ENCODE data around the gene ZG16B. TPM values are rescaled to one million over a fixed set of nuclear protein-coding genes. Genes with fewer than 3 reads are reported as not detected.

The ZG16B gene
- total and polyA plus RNA-seq, 2 donors (not counting 1 experiment from before 2014, with no cell fraction given) = not detected

DNA sequence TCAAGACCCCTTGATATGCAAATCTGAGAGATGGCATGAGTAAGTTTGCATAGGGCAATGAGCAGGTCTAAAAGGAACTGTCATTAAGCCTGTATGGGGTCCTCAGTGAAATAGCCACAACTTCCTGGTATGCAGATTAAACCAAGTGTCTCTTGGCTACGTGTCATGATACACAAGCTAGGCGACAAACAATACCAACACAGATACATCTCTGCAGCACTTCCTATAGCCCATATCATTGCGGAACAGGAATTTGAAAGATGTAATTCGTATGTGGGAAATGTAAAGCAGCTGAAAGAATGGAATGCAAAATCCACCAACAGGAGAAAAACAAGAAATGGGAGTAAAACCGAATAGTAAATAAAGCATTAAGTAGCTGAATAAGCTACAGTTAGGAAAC is 15.0 kb downstream of the ZG16B start:
- Histone ChIP-seq H3K36me3 (ENCODE audit: control insufficient read depth, insufficient read depth, low read length) (no peaks in the 10 kb centered on the region), H3K4me2 (ENCODE audit: extremely low read depth, insufficient read depth, low read length) (no peak overlapping the region), H3K27me3 (ENCODE audit: control insufficient read depth, insufficient read depth, low read length) (peaks cover 5% of the 10 kb centered on the region), H3K9ac (ENCODE audit: insufficient read depth, low read length) (no peak overlapping the region), H3K4me3 (replicated peaks in 1 of 4; ENCODE audit: control extremely low read depth in 1 of 4, insufficient read depth in 1 of 4, low read depth in 3 of 4, low read length in 4 of 4) (no peak overlapping the region), H3K9me3 (ENCODE audit: control insufficient read depth, insufficient read depth, low read depth, low read length) (no peaks in the 10 kb centered on the region), H3K79me2 (ENCODE audit: control insufficient read depth, insufficient read depth, low read length) (no peaks in the 10 kb centered on the region), H4K20me1 (ENCODE audit: control insufficient read depth, extremely low read depth, insufficient read depth, low read length) (no peaks in the 10 kb centered on the region), H3K27ac (ENCODE audit: insufficient read depth, low read length) (no peak overlapping the region), H3K4me1 (ENCODE audit: control insufficient read depth, extremely low read depth, insufficient read depth, low read length) (peaks cover 2% of the 10 kb centered on the region), H2AFZ (ENCODE audit: low read length) (no peak overlapping the region)
- no peak for TF ChIP-seq EZH2 (IDR thresholded peaks at IDR 0.05; ENCODE audit: low read length, missing control alignments)
- no peak for TF ChIP-seq CTCF (conservative IDR thresholded peaks at IDR 0.05 in 1 of 2, IDR thresholded peaks at IDR 0.05 in 1 of 2; ENCODE audit: low read depth in 1 of 2, low read length in 2 of 2)
- no peak for DNase-seq (ENCODE audit: low read depth in 2 of 2)

DNA sequence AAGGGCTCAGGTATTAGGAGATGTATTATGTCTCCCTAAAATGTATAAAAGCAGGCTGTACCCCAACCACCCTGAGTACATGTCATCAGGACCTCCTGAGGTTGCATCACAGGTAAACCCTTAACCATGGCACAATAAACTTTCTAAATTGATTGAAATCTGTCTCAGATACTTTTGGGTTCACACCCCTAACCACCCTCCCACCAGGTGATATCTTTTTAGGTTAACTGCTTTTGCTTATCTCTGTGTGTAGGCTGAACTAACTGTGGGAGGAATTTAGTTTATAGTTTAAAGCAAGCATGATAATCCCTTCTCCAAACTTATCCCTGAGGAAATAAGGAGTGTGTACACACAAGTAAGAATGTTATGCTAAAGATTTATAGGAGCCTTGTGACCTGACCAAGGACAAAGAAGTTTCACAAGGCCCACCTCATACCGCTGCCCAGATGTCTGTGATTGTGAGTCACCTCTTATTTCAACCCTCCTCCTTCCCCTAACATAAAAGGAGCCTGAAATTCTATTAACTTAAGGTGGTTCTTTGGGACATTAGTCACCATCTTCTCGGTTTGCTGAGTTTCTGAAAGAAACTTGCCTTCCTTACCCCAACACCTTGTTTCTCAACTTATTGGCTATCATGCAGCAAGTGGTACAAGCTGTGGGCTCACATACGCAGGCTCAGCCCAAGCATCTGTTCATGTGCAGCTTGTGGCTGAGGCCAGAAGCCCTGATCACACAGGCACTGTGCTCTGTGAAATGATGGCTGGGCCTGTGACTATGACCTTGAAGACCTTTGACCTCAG is 16.6 kb downstream of the ZG16B start:
- TF ChIP-seq EZH2 (IDR thresholded peaks at IDR 0.05; ENCODE audit: low read length, missing control alignments) (no peak), CTCF (conservative IDR thresholded peaks at IDR 0.05 in 1 of 2, IDR thresholded peaks at IDR 0.05 in 1 of 2; ENCODE audit: low read depth in 1 of 2, low read length in 2 of 2) (no peak)
- no peak overlapping the region for H3K4me3 ChIP-seq (replicated peaks in 1 of 4; ENCODE audit: control extremely low read depth in 1 of 4, insufficient read depth in 1 of 4, low read depth in 3 of 4, low read length in 4 of 4)
- peaks cover 5% of the 10 kb centered on the region for H3K27me3 ChIP-seq (ENCODE audit: control insufficient read depth, insufficient read depth, low read length)
- H3K9ac ChIP-seq (ENCODE audit: insufficient read depth, low read length) = no peak overlapping the region
- no peak overlapping the region for H3K4me2 ChIP-seq (ENCODE audit: extremely low read depth, insufficient read depth, low read length)
- no peaks in the 10 kb centered on the region for H3K9me3 ChIP-seq (ENCODE audit: control insufficient read depth, insufficient read depth, low read depth, low read length)
- no peaks in the 10 kb centered on the region for H3K79me2 ChIP-seq (ENCODE audit: control insufficient read depth, insufficient read depth, low read length)
- no peak overlapping the region for H2AFZ ChIP-seq (ENCODE audit: low read length)
- no peaks in the 10 kb centered on the region for H3K36me3 ChIP-seq (ENCODE audit: control insufficient read depth, insufficient read depth, low read length)
- H4K20me1 ChIP-seq (ENCODE audit: control insufficient read depth, extremely low read depth, insufficient read depth, low read length) = no peaks in the 10 kb centered on the region
- peak; percentile 10 to 85 for DNase-seq (ENCODE audit: low read depth in 2 of 2)
- peaks cover 2% of the 10 kb centered on the region for H3K4me1 ChIP-seq (ENCODE audit: control insufficient read depth, extremely low read depth, insufficient read depth, low read length)
- H3K27ac ChIP-seq (ENCODE audit: insufficient read depth, low read length) = no peak overlapping the region

DNA sequence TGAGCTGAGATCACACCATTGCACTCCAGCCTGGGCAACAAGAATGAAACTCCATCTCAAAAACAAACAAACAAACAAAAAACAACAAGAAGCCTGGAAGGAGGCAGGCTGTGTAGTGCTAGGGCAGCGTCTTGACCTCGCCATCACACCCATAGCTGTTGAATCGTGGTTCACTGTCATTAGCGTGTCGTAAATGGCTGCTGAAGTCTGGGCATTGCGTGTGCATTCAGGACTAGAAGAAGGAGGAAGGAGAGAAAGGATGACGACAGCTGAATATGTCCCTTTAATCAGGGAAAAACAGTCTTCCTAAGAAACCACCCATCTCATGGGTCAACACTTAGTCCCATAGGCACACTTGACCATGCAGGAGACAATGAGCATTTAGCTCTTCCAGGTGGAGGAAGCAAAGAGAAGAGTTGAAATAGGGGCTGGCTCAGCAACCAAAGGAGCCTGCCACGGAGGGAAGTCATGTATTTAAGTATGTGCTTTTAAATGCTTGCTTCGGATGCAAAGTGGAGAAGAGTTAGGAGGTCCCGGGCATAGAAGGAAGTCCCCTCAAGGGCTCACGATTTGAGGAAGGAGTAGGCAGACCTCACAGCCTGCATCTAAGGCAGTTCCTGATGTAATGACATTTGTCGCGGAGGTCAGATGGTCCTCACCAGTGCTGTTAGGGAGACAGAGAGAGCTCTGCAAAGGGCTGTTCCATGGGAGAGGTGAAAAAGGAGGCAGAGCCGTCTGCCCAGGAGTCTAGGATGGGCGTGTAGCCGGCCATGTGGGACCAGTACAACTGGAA is 19.0 kb downstream of the ZG16B start:
- DNase-seq (ENCODE audit: low read depth in 2 of 2) = no peak
- Histone ChIP-seq H3K4me2 (ENCODE audit: extremely low read depth, insufficient read depth, low read length) (no peak overlapping the region), H3K27ac (ENCODE audit: insufficient read depth, low read length) (no peak overlapping the region), H3K79me2 (ENCODE audit: control insufficient read depth, insufficient read depth, low read length) (no peaks in the 10 kb centered on the region), H3K27me3 (ENCODE audit: control insufficient read depth, insufficient read depth, low read length) (peaks cover 5% of the 10 kb centered on the region), H3K36me3 (ENCODE audit: control insufficient read depth, insufficient read depth, low read length) (no peaks in the 10 kb centered on the region), H3K4me3 (replicated peaks in 1 of 4; ENCODE audit: control extremely low read depth in 1 of 4, insufficient read depth in 1 of 4, low read depth in 3 of 4, low read length in 4 of 4) (no peak overlapping the region), H4K20me1 (ENCODE audit: control insufficient read depth, extremely low read depth, insufficient read depth, low read length) (no peaks in the 10 kb centered on the region), H2AFZ (ENCODE audit: low read length) (no peak overlapping the region), H3K9me3 (ENCODE audit: control insufficient read depth, insufficient read depth, low read depth, low read length) (no peaks in the 10 kb centered on the region), H3K9ac (ENCODE audit: insufficient read depth, low read length) (no peak overlapping the region), H3K4me1 (ENCODE audit: control insufficient read depth, extremely low read depth, insufficient read depth, low read length) (peaks cover 2% of the 10 kb centered on the region)
- TF ChIP-seq CTCF (conservative IDR thresholded peaks at IDR 0.05 in 1 of 2, IDR thresholded peaks at IDR 0.05 in 1 of 2; ENCODE audit: low read depth in 1 of 2, low read length in 2 of 2) (no peak), EZH2 (IDR thresholded peaks at IDR 0.05; ENCODE audit: low read length, missing control alignments) (no peak)
